AG09309 (cell line): ENCODE measurements around the gene DCANP1.

Experiments used
- DNase-seq: peaks from one replicate; pipeline ENCODE4 v3.0.0-alpha.2; 2010; ENCODE audit warnings: low read depth
- H3K4me3 ChIP-seq: 2 replicates; pipeline ENCODE4 v1.5.1; 2011; ENCODE audit warnings: mild to moderate bottlenecking, low read depth, low read length, moderate library complexity; ENCODE audit not compliant: control insufficient read depth
- CTCF ChIP-seq: IDR thresholded peaks from 2 replicates; pipeline ENCODE4 v1.5.1; 2011; ENCODE audit warnings: mild to moderate bottlenecking, low read depth, low read length, inconsistent platforms; ENCODE audit not compliant: insufficient read depth, control insufficient read depth; ENCODE audit errors: missing control alignments

The DCANP1 gene

GRCh38 chr5:135395866-135396265, 51.3 kb downstream of the DCANP1 start:
- no peak for TF ChIP-seq CTCF
- H3K4me3 ChIP-seq: no peak overlapping the region
- no peak for DNase-seq

GRCh38 chr5:135395451-135395850, 51.7 kb downstream of the DCANP1 start:
- DNase-seq: no peak
- no peak for TF ChIP-seq CTCF
- no peak overlapping the region for H3K4me3 ChIP-seq
